ENCODE measurements around the gene SF1.

GRCh38 chr11:64801158-64801464, 22.8 kb upstream of the SF1 start:
- TF ChIP-seq CTCF (IDR thresholded peaks at IDR 0.05) (no peak), ZFX (IDR thresholded peaks at IDR 0.05; ENCODE audit: borderline replicate concordance) (no peak)

Measured in 22Rv1 (cell line).